ENCODE results near the gene KCNK15.

The KCNK15 gene

DNA sequence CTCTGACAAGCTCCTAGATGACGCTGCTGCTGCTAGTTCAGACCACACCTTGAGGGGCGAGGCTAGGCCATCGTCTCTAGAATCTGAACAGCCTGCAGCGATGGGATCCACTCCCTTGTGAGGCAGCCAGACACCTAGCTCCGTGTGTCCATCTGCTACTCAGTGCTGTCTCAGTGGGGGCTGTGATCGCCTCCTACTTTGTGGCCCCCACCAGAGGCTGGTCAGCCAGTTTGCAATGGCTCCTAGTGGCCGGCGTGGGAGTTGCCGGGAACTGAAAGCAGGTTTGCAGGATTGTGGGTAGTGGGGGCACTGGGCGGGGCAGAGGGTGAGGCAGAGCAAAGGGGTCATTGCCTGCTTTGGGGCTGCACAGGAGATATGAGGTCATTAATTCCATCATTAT is 27.7 kb upstream of the KCNK15 start:
- H3K9ac ChIP-seq (ENCODE audit: low read length), result no peak overlapping the region
- H3K27ac ChIP-seq (ENCODE audit: low read length), result no peak overlapping the region
- H3K36me3 ChIP-seq (ENCODE audit: control insufficient read depth, low read depth, low read length), result no peaks in the 10 kb centered on the region
- H3K4me3 ChIP-seq (ENCODE audit: low read length), result no peak overlapping the region
- H3K4me1 ChIP-seq (ENCODE audit: control insufficient read depth, low read depth, low read length), result no peaks in the 10 kb centered on the region
- H3K9me3 ChIP-seq (ENCODE audit: control insufficient read depth, low read depth, low read length), result no peaks in the 10 kb centered on the region
- no peaks in the 10 kb centered on the region for H3K27me3 ChIP-seq (ENCODE audit: control insufficient read depth, insufficient read depth, low read length)

DNA sequence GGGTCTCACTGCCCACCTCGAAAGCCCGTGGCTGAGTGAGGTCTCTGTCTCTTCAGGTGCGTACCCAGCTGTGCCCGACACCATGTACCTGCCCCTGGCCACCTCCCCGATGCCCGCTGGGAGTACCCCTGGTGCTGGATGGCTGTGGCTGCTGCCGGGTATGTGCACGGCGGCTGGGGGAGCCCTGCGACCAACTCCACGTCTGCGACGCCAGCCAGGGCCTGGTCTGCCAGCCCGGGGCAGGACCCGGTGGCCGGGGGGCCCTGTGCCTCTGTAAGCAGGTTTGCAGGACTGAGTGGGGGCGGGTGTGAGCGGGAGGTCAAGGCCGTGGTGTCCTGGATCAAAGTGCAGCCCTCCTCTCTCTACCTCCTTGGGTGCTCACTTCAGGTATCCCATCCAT is 25.8 kb upstream of the KCNK15 start:
- Histone ChIP-seq H3K4me1 (ENCODE audit: control insufficient read depth, low read depth, low read length) (no peaks in the 10 kb centered on the region), H3K9me3 (ENCODE audit: control insufficient read depth, low read depth, low read length) (no peaks in the 10 kb centered on the region), H3K27ac (ENCODE audit: low read length) (no peak overlapping the region), H3K36me3 (ENCODE audit: control insufficient read depth, low read depth, low read length) (no peaks in the 10 kb centered on the region), H3K4me3 (ENCODE audit: low read length) (no peak overlapping the region), H3K27me3 (ENCODE audit: control insufficient read depth, insufficient read depth, low read length) (no peaks in the 10 kb centered on the region), H3K9ac (ENCODE audit: low read length) (no peak overlapping the region)

DNA sequence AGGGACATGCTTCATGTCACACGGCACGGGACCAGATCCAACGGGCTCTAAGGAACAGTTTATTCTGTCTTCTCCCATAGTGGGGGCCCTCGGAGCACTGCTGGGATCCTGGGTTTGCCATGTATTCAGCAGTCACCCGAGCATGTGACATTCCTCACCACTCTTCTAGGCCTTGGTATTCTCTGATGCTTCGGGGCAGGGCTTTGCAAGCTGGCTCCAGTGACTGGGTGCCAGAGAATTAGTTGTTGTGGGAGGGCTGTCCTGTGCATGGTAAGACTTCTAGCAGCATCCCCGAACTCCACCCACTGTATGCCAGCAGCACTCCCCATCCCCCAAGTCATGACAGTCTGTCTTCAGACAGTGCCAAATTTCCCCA is 25.1 kb upstream of the KCNK15 start:
- H3K27ac ChIP-seq (ENCODE audit: low read length), result no peak overlapping the region
- H3K4me3 ChIP-seq (ENCODE audit: low read length), result no peak overlapping the region
- no peak overlapping the region for H3K9ac ChIP-seq (ENCODE audit: low read length)
- no peaks in the 10 kb centered on the region for H3K27me3 ChIP-seq (ENCODE audit: control insufficient read depth, insufficient read depth, low read length)
- H3K36me3 ChIP-seq (ENCODE audit: control insufficient read depth, low read depth, low read length), result no peaks in the 10 kb centered on the region
- no peaks in the 10 kb centered on the region for H3K9me3 ChIP-seq (ENCODE audit: control insufficient read depth, low read depth, low read length)
- H3K4me1 ChIP-seq (ENCODE audit: control insufficient read depth, low read depth, low read length), result no peaks in the 10 kb centered on the region

DNA sequence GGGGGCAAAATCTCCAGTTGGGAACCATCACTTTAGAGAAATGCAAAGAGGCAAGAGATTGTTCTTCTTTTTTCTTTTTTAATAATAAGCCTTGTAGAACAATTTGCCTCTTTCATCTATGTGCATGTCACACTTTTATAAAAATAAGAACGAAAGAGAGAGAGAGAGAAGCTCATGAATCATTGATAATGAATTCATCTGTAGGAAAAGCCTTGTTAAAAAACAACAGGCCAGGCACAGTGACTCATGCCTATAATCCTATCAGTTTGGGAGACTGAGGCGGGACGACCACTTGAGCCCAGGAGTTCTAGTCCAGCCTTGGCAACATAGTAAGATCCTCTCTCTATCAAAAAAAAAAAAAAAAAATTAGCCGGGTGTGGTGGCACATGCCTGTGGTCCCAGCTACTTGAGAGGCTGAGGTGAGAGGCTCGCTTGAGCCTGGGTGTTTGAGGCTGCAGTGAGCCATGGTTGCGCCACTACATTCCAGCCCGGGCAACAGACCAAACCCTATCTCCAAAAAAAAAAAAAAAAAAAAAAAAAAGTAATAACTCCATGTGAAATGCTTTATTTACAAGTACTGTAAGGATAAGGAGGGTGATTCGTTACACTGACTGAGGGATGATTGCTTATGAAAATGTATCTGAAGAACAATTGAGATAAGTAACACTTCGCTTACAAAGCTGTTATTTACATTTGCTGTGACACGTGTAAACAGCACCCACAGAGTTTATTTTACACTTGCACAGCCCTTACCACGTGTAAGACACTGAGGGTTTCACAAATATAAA is 24.5 kb upstream of the KCNK15 start:
- Histone ChIP-seq H3K4me1 (ENCODE audit: control insufficient read depth, low read depth, low read length) (no peaks in the 10 kb centered on the region), H3K9me3 (ENCODE audit: control insufficient read depth, low read depth, low read length) (no peaks in the 10 kb centered on the region), H3K9ac (ENCODE audit: low read length) (no peak overlapping the region), H3K27me3 (ENCODE audit: control insufficient read depth, insufficient read depth, low read length) (no peaks in the 10 kb centered on the region), H3K36me3 (ENCODE audit: control insufficient read depth, low read depth, low read length) (no peaks in the 10 kb centered on the region), H3K27ac (ENCODE audit: low read length) (no peak overlapping the region), H3K4me3 (ENCODE audit: low read length) (no peak overlapping the region)

DNA sequence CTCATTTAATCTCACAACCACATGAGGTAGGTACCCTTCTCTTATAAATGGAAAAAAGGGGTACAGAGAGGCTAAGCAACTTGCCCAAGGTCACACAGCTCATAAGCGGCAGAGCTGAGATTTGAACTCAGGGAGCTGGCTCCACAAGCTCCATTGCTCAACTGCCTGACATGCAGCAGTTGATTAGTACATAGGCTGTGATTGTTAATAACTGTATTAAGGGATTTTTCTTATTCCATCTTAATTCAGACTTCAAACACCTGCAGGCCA is 23.9 kb upstream of the KCNK15 start:
- no peaks in the 10 kb centered on the region for H3K27me3 ChIP-seq (ENCODE audit: control insufficient read depth, insufficient read depth, low read length)
- H3K9ac ChIP-seq (ENCODE audit: low read length), result no peak overlapping the region
- no peaks in the 10 kb centered on the region for H3K4me1 ChIP-seq (ENCODE audit: control insufficient read depth, low read depth, low read length)
- H3K4me3 ChIP-seq (ENCODE audit: low read length), result no peak overlapping the region
- no peak overlapping the region for H3K27ac ChIP-seq (ENCODE audit: low read length)
- no peaks in the 10 kb centered on the region for H3K36me3 ChIP-seq (ENCODE audit: control insufficient read depth, low read depth, low read length)
- H3K9me3 ChIP-seq (ENCODE audit: control insufficient read depth, low read depth, low read length), result no peaks in the 10 kb centered on the region

DNA sequence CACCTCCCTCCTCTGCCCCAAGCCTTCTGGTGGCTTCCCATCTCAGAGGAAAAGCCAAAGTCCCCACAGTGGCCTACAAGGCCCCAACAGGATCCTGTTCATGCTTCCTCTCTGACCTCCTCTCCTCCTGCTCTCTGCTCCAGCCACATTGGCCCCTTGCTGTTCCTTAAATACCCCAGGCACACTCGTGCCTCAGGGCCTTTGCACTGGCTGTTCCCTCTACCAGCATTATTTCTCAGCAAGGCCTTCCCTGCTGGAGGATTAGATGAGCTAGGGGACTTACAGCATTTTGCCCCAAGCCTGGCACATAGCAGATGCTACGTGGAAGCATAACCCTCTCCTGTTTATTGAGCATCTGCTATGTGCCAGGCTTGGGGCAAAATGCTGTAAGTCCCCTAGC is 22.7 kb upstream of the KCNK15 start:
- Histone ChIP-seq H3K4me3 (ENCODE audit: low read length) (no peak overlapping the region), H3K4me1 (ENCODE audit: control insufficient read depth, low read depth, low read length) (no peaks in the 10 kb centered on the region), H3K9me3 (ENCODE audit: control insufficient read depth, low read depth, low read length) (no peaks in the 10 kb centered on the region), H3K27me3 (ENCODE audit: control insufficient read depth, insufficient read depth, low read length) (no peaks in the 10 kb centered on the region), H3K27ac (ENCODE audit: low read length) (no peak overlapping the region), H3K36me3 (ENCODE audit: control insufficient read depth, low read depth, low read length) (no peaks in the 10 kb centered on the region), H3K9ac (ENCODE audit: low read length) (no peak overlapping the region)

DNA sequence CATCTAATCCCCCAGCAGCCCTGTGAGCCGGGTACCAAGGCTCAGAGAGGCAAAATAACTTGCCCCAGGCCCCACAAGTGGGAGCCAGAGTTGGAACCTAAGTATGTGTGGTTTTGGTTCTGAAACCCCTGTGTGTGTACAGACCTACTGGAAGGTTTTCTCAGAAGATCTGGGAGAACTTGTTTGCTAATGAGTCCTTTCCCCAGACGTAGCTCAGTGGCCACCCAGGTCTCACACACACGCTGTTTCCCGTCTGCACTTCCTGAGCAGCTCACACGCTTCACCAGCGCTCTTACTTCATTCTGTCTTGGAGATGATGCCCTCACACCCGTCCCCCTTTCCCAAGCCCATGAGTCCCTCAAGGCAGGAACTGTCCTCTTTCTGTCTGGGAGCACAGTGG is 22.3 kb upstream of the KCNK15 start:
- no peaks in the 10 kb centered on the region for H3K36me3 ChIP-seq (ENCODE audit: control insufficient read depth, low read depth, low read length)
- H3K4me1 ChIP-seq (ENCODE audit: control insufficient read depth, low read depth, low read length), result no peaks in the 10 kb centered on the region
- H3K27me3 ChIP-seq (ENCODE audit: control insufficient read depth, insufficient read depth, low read length), result no peaks in the 10 kb centered on the region
- no peak overlapping the region for H3K9ac ChIP-seq (ENCODE audit: low read length)
- H3K9me3 ChIP-seq (ENCODE audit: control insufficient read depth, low read depth, low read length), result no peaks in the 10 kb centered on the region
- no peak overlapping the region for H3K27ac ChIP-seq (ENCODE audit: low read length)
- no peak overlapping the region for H3K4me3 ChIP-seq (ENCODE audit: low read length)

DNA sequence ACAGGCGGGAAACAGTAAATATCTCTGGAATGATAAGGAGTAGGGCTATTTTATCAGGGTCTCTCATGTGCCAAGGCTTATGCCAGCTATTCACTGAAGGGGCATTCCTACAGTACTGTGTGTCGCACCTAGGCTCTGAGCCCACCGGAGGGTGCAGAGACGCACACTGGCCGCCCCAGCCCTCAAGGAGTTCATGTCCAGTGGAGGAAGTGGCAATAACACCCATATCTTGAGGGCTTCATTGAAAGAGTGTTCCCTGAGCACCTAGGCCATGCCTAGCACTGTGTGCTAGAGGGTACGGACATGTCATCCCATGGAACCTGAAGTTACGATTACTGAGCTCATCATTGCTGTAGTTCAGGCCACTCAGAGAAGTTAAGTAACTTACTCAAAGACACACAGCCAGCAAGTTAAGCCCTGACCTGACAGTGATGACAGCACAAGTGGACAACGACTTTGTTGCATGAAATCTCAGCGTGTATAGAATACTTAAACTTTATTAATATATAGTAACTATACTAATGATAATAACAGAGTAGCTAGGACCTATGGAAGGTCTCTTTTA is 21.8 kb upstream of the KCNK15 start:
- Histone ChIP-seq H3K36me3 (ENCODE audit: control insufficient read depth, low read depth, low read length) (no peaks in the 10 kb centered on the region), H3K4me1 (ENCODE audit: control insufficient read depth, low read depth, low read length) (peaks cover 4% of the 10 kb centered on the region), H3K9ac (ENCODE audit: low read length) (no peak overlapping the region), H3K27me3 (ENCODE audit: control insufficient read depth, insufficient read depth, low read length) (no peaks in the 10 kb centered on the region), H3K27ac (ENCODE audit: low read length) (no peak overlapping the region), H3K4me3 (ENCODE audit: low read length) (no peak overlapping the region), H3K9me3 (ENCODE audit: control insufficient read depth, low read depth, low read length) (no peaks in the 10 kb centered on the region)

DNA sequence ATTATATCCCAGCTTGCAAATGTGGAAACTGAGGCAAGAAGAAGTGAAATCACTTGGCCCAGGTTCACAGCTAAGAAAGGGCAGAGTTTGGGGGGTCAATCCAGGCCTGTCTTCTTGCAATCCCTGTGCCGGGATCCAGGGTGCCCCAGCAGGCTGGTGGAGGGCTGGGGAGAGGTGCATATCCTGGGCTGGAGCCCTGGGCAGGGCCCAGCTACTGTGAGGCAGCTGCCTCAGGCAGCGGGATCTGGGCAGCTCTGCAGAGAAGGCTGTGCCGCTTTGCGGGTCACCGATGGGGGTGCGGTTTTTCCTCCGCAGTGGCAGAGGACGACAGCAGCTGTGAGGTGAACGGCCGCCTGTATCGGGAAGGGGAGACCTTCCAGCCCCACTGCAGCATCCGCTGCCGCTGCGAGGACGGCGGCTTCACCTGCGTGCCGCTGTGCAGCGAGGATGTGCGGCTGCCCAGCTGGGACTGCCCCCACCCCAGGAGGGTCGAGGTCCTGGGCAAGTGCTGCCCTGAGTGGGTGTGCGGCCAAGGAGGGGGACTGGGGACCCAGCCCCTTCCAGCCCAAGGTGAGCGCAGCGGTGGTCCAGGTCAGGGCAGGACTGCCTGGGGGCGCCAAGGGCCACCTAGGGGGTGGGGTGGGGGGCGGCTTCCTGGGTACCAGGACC is 21.1 kb upstream of the KCNK15 start:
- H3K9me3 ChIP-seq (ENCODE audit: control insufficient read depth, low read depth, low read length), result no peaks in the 10 kb centered on the region
- H3K9ac ChIP-seq (ENCODE audit: low read length), result no peak overlapping the region
- no peak overlapping the region for H3K4me3 ChIP-seq (ENCODE audit: low read length)
- no peaks in the 10 kb centered on the region for H3K27me3 ChIP-seq (ENCODE audit: control insufficient read depth, insufficient read depth, low read length)
- H3K27ac ChIP-seq (ENCODE audit: low read length), result no peak overlapping the region
- H3K36me3 ChIP-seq (ENCODE audit: control insufficient read depth, low read depth, low read length), result no peaks in the 10 kb centered on the region
- peaks cover 11% of the 10 kb centered on the region for H3K4me1 ChIP-seq (ENCODE audit: control insufficient read depth, low read depth, low read length)

DNA sequence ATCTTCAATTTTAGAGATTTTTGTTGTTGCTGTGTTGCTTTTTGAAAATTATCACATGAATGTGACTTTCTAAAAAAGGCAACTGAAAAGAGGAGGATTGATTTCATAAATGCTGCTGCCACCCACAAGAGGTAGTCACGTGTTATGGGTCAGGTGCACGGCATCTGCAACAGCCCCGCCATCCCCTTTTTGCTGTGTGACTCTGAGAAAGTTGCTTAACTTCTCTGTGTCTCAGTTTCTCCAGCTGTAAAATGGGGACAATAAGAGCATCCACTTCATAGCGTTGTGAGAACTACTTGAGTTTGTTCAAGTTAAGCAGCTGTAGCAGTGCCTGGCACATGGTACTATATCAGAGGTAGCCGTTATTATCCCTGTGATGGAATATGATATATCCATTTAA is 19.8 kb upstream of the KCNK15 start:
- Histone ChIP-seq H3K9me3 (ENCODE audit: control insufficient read depth, low read depth, low read length) (no peaks in the 10 kb centered on the region), H3K36me3 (ENCODE audit: control insufficient read depth, low read depth, low read length) (no peaks in the 10 kb centered on the region), H3K4me1 (ENCODE audit: control insufficient read depth, low read depth, low read length) (peaks cover 11% of the 10 kb centered on the region), H3K27me3 (ENCODE audit: control insufficient read depth, insufficient read depth, low read length) (no peaks in the 10 kb centered on the region), H3K9ac (ENCODE audit: low read length) (no peak overlapping the region), H3K27ac (ENCODE audit: low read length) (no peak overlapping the region), H3K4me3 (ENCODE audit: low read length) (no peak overlapping the region)

DNA sequence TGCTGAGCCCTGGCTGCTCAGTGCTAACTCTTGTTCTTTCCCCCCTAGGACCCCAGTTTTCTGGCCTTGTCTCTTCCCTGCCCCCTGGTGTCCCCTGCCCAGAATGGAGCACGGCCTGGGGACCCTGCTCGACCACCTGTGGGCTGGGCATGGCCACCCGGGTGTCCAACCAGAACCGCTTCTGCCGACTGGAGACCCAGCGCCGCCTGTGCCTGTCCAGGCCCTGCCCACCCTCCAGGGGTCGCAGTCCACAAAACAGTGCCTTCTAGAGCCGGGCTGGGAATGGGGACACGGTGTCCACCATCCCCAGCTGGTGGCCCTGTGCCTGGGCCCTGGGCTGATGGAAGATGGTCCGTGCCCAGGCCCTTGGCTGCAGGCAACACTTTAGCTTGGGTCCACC is 18.6 kb upstream of the KCNK15 start:
- H3K9me3 ChIP-seq (ENCODE audit: control insufficient read depth, low read depth, low read length), result no peaks in the 10 kb centered on the region
- no peaks in the 10 kb centered on the region for H3K36me3 ChIP-seq (ENCODE audit: control insufficient read depth, low read depth, low read length)
- H3K9ac ChIP-seq (ENCODE audit: low read length), result no peak overlapping the region
- H3K4me1 ChIP-seq (ENCODE audit: control insufficient read depth, low read depth, low read length), result peaks cover 11% of the 10 kb centered on the region
- no peak overlapping the region for H3K27ac ChIP-seq (ENCODE audit: low read length)
- no peaks in the 10 kb centered on the region for H3K27me3 ChIP-seq (ENCODE audit: control insufficient read depth, insufficient read depth, low read length)
- no peak overlapping the region for H3K4me3 ChIP-seq (ENCODE audit: low read length)

DNA sequence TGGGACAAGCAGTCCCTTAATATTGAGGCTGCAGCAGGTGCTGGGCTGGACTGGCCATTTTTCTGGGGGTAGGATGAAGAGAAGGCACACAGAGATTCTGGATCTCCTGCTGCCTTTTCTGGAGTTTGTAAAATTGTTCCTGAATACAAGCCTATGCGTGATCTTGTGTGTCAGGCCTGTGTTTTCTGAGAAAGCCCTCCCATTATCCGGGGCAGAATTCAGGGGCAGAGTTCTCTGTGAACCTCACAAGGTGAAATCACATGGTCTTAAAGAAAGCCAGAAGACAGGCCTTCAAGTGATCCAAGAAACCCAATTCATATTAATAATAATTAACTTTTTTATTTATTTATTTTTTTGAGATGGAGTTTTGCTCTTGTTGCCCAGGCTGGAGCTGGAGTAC is 18.0 kb upstream of the KCNK15 start:
- H3K36me3 ChIP-seq (ENCODE audit: control insufficient read depth, low read depth, low read length), result no peaks in the 10 kb centered on the region
- no peak overlapping the region for H3K4me3 ChIP-seq (ENCODE audit: low read length)
- H3K27ac ChIP-seq (ENCODE audit: low read length), result no peak overlapping the region
- no peaks in the 10 kb centered on the region for H3K9me3 ChIP-seq (ENCODE audit: control insufficient read depth, low read depth, low read length)
- no peak overlapping the region for H3K9ac ChIP-seq (ENCODE audit: low read length)
- no peaks in the 10 kb centered on the region for H3K27me3 ChIP-seq (ENCODE audit: control insufficient read depth, insufficient read depth, low read length)
- peaks cover 11% of the 10 kb centered on the region for H3K4me1 ChIP-seq (ENCODE audit: control insufficient read depth, low read depth, low read length)

Data from iPS-18a (cell line).